GM19328 (cell line): ENCODE data around the gene NEUROD2.

Experiments
- ATAC-seq: cut with Tn5 transposase; IDR thresholded peaks from one replicate; pipeline ENCODE4 v1.9.1; 2021; ENCODE audit warnings: mild to moderate bottlenecking, moderate library complexity; ENCODE audit not compliant: unreplicated experiment

NEUROD2 gene

DNA sequence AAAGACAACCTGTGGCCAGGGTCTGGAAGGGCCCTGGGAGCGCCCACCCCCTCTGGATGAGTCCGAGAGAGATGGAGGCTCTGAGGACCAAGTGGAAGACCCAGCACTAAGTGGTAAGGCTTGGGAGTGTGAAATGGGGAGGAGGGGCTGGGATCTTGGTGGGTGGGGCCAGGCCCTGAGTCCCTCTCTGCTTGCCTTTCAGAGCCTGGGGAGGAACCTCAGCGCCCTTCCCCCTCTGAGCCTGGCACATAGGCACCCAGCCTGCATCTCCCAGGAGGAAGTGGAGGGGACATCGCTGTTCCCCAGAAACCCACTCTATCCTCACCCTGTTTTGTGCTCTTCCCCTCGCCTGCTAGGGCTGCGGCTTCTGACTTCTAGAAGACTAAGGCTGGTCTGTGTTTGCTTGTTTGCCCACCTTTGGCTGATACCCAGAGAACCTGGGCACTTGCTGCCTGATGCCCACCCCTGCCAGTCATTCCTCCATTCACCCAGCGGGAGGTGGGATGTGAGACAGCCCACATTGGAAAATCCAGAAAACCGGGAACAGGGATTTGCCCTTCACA is 28.0 kb upstream of the NEUROD2 start:
- no peak for ATAC-seq

DNA sequence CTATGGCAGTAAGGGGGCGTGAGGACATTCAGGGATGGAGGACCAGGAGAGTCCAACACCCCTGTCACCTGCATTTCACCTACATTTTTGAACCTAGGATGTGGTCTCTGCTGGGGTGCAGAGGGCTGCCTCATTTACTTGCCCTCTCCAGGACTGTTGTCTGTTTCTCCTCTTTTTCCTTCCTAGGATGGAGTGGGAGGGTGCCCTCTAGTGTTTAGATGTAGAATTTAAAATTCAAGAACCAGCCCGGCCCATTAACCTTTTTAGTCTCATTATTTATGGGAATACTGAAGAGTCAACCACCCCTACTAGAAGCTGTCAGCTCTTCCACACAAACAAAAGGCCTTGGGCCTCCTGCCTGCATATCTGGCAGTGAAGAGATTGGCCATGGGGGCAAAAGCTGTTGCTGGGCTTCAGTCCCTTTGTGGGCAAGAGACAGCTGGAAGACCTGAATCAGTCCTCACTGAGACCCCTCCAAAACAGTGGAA is 26.7 kb upstream of the NEUROD2 start:
- no peak for ATAC-seq

DNA sequence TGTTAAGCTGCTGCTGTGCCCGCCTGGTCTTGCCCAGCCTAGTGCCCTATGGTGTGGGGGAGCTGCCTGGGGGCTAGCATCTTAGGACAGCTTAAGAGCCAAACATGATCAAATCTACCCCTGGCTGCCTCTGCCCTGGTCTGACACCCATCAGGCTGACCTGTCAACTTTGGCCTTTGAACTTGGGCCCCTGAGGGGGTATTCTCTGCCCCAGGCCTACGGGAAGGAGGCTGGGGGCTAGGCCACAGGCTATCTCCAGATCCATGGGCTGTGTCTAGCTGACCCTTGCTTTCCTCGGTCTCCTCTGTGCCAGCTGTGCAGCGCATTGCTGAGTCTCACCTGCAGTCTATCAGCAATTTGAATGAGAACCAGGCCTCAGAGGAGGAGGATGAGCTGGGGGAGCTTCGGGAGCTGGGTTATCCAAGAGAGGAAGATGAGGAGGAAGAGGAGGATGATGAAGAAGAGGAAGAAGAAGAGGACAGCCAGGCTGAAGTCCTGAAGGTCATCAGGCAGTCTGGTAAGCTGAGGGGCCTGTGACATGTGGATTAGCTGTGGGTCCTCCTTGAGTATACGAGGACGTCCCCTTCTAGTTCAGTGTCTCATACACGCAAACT is 26.0 kb upstream of the NEUROD2 start:
- no peak for ATAC-seq

DNA sequence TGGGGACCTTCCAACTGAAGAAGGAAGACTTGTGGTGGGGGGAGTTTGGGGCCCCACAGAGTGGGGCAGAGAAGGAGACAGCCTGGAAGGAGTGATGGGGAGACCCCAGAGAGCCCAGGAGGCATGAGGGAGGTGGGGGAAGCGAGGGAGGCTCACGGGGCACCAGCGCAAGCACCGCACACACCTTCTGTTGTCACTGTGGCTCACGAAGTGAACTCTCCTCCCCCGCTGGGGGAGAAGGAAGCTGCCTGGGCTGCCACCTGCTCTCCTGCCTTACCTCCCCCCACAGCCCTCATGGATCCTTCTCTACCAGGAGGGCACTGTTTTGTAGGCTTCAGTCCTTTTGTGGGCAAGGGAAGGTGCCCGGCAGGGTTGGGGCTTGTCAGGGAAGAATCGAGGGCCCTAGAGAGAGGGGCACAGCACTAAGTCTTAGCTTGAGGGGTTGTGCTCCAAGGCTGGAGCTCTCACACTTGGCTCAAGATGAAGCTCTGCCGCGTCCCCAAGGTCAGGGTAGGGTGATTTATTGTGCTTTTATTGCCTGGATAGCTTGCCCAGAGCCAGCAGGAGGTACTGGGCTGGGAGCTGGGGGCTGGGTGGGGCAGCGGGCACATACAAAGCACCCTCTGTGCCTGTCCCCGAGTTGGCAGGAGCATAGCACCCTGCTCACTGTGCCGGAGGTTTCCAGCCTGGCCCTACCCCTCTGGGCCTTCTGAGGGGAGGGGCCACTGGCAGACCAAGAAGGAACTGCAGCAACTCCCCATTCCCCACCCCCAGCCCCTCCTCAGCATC is 24.6 kb upstream of the NEUROD2 start:
- no peak for ATAC-seq

DNA sequence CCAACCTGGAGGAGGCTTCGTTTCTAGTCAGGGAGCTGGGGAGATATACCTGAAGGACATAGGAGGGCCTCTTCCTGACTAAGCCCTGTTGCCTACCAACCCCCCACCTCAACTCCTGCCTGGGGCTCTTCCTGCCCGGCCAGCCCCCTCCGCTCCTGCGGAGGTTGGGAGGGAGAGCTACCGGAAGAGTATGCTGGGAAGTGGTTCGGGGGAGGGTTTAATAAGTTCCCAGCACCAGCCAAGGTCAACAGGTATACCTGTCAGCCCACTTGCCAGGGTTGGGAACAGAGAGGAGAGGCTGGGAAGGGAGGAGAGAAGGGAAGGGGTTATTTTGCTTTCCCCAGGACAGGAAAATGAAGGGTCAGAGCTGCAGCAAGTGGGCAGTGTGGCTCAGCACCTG is 23.7 kb upstream of the NEUROD2 start:
- ATAC-seq: no peak

DNA sequence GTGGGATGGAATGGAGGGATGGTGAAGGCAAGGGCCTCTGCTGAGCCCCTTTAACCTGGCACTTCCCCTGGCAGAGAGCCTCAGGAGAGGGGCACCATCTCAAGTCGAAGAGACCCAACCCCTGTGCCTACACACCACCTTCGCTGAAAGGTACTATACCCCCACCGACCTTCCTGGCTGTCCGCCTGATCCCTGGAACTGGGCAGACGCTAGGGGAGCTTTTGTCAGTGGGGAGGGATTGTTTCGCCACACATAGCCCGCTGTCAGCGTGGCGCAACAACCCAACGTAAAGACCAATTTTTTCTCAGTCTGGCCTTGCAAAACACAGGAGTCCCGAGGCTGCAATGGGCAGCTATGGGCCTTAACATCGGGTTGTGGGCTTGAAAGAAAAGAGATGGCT is 22.2 kb upstream of the NEUROD2 start:
- no peak for ATAC-seq

DNA sequence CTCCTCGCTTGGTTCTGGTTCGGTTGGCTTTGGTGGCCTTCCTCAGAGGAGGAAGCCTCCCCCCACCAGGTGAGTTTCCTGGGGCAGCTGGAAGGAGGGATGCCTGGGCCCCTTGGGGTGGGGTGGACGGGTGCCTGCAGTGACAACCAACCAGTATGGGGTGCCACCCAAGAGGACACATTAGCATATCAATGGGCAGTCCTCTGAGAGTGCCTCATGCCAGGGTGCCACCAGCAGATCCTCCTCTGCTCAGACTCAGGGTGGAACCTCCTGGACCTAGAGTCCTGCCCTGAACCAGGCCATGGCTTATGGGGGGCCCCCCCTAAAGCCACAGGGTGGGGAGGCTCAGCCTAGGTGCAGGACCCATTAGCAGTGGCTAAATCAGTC is 21.8 kb upstream of the NEUROD2 start:
- no peak for ATAC-seq

DNA sequence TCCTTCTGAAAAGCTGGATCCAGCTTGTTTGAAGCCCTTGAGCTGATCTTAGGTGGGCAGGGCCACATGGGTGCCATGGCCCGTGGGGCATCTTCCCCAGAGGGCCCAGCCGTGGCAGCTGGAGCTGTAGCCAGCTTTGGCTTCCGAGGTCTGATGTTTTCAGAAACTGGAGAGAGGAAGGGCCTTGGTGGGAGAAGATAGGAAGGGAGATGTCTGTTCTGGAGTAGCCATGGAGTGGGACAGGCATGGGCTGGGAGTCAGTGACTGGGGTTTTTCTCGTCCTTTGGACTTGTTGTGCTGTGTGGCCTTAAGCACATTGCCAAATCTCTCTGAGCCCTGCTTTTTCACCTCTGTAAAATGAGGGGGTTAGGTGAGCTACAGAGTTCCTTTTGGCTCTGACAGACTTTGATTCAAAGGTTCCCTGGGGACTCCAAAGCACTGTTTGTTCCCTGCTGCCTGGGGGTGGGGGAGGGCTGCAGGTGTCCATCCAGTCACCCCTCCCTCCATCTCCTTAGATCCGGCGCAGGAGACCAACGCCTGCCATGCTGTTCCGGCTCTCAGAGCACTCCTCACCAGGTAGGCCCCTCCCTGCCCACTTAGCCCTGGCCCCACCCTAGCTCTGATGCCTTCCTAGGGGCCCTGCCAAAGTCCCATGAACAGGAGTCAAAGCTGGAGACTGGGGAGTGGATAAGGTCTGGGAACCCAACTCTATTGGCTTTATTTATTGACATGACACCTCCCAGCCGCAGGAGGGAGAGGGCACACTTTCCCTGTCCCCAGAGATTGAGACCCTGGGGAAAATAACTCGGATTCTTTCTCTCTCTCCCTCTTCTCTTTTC is 21.2 kb upstream of the NEUROD2 start:
- ATAC-seq: no peak

DNA sequence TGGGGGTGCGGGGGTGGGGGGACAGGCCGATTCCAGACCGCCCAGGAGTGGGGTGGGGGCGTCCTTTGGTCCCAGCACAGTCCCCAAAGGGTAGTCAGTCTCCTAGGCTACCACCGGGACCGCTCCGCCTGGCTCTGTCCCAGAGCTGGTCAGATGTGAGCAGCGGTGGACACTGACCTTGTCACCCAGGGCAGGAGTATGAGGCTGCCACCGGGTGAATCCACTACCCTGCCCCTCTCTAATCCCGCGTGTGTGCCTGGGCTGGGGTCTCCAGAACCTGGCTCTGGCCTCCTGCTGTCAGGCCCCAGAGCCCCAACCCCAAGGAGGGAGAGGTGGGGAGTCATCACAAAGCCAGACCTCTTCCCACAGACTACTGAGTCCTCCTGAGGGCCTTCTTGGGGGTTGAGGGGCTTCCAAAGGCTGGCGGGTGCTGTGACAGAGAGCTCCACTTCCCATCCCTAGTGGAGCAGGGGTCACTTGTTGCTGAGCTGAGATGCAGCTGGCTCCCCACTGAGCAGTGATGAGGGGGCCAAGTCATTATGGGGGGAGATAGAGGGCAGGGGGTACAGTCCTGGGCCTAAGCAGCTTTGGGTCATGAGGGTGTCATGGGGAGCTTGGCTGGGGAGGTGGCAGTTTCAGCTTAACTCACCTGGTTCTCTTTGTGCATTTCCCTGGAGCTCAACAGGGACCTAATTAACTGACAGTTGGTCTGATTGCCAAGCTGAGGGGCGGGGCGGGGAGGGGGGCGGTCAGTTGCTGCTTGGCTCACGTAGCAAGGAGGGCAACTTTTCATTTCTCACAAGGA is 20.2 kb upstream of the NEUROD2 start:
- ATAC-seq: no peak

DNA sequence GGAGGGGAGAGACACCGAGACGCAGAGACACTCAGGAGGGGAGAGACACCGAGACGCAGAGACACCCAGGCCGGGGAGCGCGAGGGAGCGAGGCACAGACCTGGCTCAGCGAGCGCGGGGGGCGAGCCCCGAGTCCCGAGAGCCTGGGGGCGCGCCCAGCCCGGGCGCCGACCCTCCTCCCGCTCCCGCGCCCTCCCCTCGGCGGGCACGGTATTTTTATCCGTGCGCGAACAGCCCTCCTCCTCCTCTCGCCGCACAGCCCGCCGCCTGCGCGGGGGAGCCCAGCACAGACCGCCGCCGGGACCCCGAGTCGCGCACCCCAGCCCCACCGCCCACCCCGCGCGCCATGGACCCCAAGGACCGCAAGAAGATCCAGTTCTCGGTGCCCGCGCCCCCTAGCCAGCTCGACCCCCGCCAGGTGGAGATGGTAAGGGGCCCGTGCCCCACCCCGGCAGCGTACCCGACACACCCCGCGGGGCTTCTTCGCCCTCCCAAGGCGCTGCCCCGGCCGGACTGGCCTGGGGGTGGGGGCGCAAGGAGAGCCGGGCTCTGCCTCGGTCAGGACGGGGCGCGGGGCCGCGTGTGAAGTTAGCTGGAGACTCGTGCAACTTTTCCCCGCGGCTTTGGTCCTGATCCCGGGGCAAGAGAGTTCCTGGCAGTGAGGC is 19.5 kb upstream of the NEUROD2 start:
- ATAC-seq: no peak

DNA sequence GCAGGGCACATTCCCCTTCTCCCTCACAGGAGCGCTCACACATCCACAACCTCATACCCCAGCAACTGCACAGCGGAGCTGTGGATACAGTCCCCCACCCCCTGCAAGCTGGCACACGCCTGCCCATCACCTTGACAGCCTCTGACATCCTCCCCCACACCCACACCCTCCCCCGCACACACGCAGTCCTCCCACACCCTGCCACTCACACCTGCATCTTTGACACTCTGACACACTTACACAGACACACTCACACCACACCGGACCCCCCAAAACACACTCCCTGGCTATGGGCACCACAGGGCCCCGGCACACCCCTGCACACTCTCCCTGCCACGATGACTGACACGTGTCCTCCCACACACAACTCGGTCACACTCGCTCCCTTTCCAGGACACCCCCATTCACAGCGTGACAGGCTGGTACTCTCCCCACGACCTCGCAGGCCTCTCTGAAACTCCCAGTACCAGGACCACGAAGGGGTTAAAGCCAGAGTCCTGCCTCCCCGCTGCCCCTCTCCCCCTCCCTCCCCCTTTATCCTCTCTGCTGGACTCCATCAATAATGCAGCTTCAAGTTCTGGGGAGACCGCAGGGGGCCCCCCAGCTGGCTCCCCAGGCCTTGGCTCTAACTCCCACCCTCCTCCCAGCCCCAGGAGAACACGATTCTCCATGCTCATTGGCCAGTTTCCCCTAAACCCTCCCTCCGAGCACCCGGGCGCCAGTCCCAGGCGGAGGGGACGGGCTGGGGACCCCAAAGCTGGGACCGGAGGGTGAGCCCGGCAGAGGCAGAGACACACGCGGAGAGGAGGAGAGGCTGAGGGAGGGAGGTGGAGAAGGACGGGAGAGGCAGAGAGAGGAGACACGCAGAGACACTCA is 18.7 kb upstream of the NEUROD2 start, which contains the start of gene PPP1R1B:
Gene PPP1R1B, plus strand, starts transcription at position 782 of the 876 bp plus-strand sequence. CDS start 441 bp downstream, outside the sequence.
- ATAC-seq: no peak

DNA sequence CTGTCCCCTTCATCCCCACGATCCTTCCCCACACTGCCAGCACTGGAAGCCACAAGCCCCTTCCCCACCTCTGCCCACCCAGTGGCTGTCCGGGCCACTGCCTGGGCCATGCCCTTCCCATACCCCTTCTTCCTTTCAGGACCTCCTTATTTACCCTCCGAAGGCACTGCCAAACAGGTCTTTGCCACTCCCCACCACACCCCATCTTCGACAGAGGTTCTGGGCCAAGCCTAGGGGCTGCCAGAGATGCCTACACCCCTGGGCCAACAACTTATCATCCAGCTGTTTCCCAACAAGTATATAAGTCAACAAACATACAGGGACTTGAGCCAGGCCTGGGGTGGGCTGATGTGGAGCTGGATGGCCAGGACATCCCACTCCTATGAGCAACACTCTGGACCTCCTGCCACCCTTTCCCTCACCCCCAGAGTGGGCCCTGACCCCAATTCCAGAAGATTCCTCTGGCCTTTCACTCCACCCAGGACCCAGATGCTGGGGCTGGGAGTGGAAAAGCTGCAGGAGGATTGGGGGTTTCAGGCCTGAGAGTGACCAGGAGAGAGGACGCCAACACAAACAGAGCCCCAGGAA is 17.6 kb upstream of the NEUROD2 start:
- ATAC-seq: no peak

DNA sequence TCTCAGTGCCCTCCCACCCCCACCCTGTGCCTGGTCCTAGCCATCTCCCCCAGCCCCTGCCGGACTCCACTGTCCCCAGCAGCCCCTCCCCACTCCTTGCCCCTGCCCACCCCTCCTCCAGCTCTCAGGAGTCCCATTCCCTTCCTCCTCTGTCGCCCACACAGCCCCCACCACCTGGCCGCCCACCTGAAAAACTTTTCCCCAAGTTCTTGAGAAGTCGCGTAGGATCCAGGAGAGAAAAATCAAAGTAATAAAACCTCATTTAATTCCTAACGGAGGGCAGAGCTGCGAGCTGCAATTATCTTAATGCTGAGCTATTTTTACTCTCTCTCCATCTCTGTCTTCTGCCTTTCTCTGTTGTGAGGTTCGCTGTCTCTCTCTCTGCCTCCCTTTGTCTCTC is 16.6 kb upstream of the NEUROD2 start:
- ATAC-seq: no peak

DNA sequence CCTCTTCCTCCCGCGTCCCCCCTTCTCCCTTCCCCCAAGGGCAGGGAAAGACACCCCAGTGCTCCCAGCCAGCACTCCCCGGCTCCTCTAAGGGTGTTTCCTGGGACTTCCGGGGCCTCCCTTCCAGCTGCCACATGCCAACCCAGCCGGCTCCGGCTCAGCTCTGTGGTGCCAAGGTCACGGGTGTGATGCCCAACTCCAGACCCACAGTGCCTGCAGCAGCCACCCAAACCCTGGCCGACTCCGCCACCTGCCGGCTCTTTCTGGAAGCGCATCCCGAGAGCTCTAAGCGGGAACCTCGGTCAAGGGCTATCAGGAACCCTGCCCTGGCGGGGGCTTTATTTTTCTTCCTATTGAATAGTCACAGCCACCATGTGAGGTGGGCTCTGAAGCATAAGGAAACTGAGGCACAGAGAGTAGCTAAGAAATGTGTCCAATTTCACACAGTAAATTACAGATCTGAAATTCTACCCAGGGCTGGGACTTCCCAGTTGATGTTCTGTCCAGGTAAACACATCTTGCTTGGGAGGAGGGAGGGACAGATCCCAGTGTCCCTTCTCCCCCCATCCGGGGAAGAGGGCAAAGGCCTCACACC is 15.7 kb upstream of the NEUROD2 start:
- no peak for ATAC-seq

DNA sequence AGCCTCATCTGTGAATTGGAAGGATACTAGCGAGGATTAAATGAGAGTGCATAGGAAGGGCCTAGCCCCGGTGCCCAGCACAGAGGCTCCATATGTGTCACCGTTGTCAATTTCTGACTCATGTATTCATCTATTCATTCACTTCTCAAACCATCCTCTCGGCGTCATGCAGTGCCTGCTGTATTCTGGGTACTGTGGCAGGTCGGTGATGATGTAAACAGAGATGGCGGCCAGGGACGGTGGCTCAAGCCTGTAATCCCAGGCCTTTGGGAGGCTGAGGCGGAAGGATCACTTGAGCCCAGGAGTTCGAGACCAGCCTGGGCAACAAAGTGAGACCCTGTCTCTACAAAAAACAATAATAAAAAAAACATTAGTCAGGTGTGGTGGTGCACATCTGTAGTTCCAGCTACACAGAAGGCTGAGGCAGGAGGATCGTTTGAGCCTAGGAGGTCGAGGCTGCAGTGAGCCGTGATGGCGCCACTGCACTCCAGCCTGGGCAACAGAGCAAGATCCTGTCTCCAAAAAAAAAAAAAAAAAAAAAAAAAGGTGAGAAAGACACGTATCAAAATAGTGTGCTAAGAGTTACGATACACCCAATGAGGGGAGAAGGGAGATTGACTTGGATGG is 14.8 kb upstream of the NEUROD2 start:
- no peak for ATAC-seq

DNA sequence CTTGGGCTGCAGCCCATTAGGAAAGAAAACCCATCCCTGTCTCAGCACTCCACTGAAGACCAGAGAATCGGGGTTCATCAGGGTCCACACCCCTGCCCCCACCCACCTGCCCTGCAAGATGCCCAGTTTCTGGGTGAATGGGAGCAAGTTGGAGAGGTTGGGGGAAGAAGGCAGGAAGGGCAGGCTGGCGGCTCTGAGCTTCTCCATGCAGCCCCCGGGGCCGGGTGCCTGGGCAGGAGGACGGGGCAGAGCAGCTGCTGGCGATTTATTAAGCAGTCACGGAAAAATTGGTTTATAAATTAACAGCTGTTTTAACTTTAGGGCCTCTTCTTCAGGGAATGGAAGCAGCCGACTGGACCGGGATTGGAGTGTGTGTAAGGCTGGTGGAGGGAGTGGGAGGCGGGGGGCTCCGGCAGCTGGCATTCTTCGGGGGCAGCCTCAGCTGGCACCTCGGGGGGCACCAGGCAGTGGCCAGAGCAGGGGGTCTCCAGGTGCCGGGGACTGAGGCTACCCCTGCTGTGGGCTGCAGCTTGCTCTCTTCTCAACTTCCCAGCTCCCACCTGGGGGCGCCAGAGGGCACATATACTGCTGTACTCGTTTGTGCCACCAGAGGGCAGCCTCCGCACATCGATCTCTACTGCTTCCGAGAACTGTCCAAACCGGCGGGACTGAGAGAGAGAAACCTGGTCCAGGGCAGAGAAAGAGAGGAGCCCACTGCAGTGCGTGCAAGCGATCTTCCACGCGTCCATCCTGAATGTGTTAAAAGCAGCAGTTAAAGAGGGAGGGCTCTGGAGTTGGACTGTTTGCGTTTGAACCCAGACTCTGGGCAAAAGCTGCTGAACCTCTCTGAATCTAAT is 14.0 kb upstream of the NEUROD2 start:
- no peak for ATAC-seq

DNA sequence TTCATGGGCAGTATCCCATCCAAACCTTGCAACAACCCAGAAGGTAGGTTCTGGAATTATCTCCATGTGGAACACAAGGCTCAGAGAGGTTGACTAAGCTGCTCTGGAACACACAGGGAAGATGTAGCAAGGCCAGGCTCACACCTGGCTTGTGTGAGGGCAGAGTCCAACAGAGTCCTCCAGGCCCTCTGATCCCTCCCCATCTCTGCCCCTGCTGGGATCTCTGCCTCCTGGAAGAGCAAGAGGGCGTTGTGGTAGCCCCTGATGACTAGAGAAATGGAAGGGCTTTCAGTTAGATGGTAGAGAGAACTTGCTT is 12.0 kb upstream of the NEUROD2 start:
- ATAC-seq: no peak
